HepG2 (cell line): ENCODE measurements around the gene ZNF425. TPM values are rescaled to one million over a fixed set of nuclear protein-coding genes. Genes with fewer than 3 reads are reported as not detected.

Experiments used
- CEBPB ChIP-seq: IDR thresholded peaks from 2 replicates; pipeline ENCODE4 v1.6.1; 2011; ENCODE audit warnings: low read depth, low read length, improper control_type of control experiment, borderline replicate concordance
- CENPT ChIP-seq: sonication (generic); formaldehyde crosslinking; IDR thresholded peaks from 2 replicates; pipeline ENCODE4 v1.8.0; 2022; ENCODE audit warnings: low read depth, mild to moderate bottlenecking, moderate library complexity, missing genetic modification reagents
- CERS6 ChIP-seq: sonication (generic); formaldehyde crosslinking; IDR thresholded peaks from 2 replicates; pipeline ENCODE4 v1.5.0; 2020; ENCODE audit warnings: missing genetic modification reagents
- ESRRA ChIP-seq: sonication (generic); formaldehyde crosslinking; IDR thresholded peaks from 2 replicates; pipeline ENCODE4 v1.5.1; 2020; ENCODE audit warnings: mild to moderate bottlenecking, low read depth, missing genetic modification reagents
- GMEB2 ChIP-seq: IDR thresholded peaks from 2 replicates; pipeline ENCODE4 v1.6.1; 2016; ENCODE audit warnings: missing biosample characterization, missing genetic modification reagents, low read depth
- HOXA3 ChIP-seq: sonication (generic); formaldehyde crosslinking; IDR thresholded peaks from 2 replicates; pipeline ENCODE4 v1.5.0; 2020; ENCODE audit warnings: missing genetic modification reagents
- KDM1A ChIP-seq: IDR thresholded peaks from 2 replicates; pipeline ENCODE4 v1.6.1; 2016; ENCODE audit warnings: missing compliant biosample characterization
- MAX ChIP-seq: IDR thresholded peaks from 2 replicates; pipeline ENCODE4 v1.6.1; 2012; ENCODE audit warnings: inconsistent platforms
- MZF1 ChIP-seq: sonication (generic); formaldehyde crosslinking; IDR thresholded peaks from 2 replicates; pipeline ENCODE4 v1.8.1; 2023; ENCODE audit warnings: mild to moderate bottlenecking, missing genetic modification reagents, borderline replicate concordance
- POLR2G ChIP-seq: fragments of 200-400 bp; formaldehyde crosslinking; IDR thresholded peaks from 2 replicates; pipeline ENCODE4 v1.6.1; 2018; ENCODE audit warnings: mild to moderate bottlenecking, low read depth, low read length, moderate library complexity
- PRDM10 ChIP-seq: sonication (generic); formaldehyde crosslinking; IDR thresholded peaks from 2 replicates; pipeline ENCODE4 v1.4.0; 2020; ENCODE audit warnings: low read depth, missing genetic modification reagents
- RXRA ChIP-seq: sonication (generic); formaldehyde crosslinking; IDR thresholded peaks from 2 replicates; pipeline ENCODE4 v1.5.1; 2020; ENCODE audit warnings: missing genetic modification reagents
- SP1 ChIP-seq, 2 experiments: fragments of 450-650 bp in 1 of 2; sonication (generic) in 1 of 2; formaldehyde crosslinking in 1 of 2; IDR thresholded peaks; 2 replicates each; pipeline versions ENCODE4 v1.4.0 to v1.6.1; 2016 to 2020; ENCODE audit warnings: missing genetic modification reagents in 1 of 2
- ZFP62 ChIP-seq: sonication (generic); formaldehyde crosslinking; IDR thresholded peaks from 2 replicates; pipeline ENCODE4 v1.4.0; 2020; ENCODE audit warnings: missing genetic modification reagents
- ZMAT5 ChIP-seq: sonication (generic); formaldehyde crosslinking; IDR thresholded peaks from 2 replicates; pipeline ENCODE4 v1.5.0; 2020; ENCODE audit warnings: mild to moderate bottlenecking, low read depth, missing genetic modification reagents, borderline replicate concordance
- ZNF660 ChIP-seq: sonication (generic); formaldehyde crosslinking; IDR thresholded peaks from 2 replicates; pipeline ENCODE4 v1.5.1; 2020; ENCODE audit warnings: mild to moderate bottlenecking, low read depth, missing genetic modification reagents, borderline replicate concordance
- ZNF746 ChIP-seq: sonication (generic); formaldehyde crosslinking; IDR thresholded peaks from 2 replicates; pipeline ENCODE4 v1.8.0; 2022; ENCODE audit warnings: mild to moderate bottlenecking, missing genetic modification reagents
- ZNF839 ChIP-seq: sonication (generic); formaldehyde crosslinking; IDR thresholded peaks from 2 replicates; pipeline ENCODE4 v1.4.0; 2020; ENCODE audit warnings: missing genetic modification reagents, mild to moderate bottlenecking, borderline replicate concordance
- ZUFSP ChIP-seq: sonication (generic); formaldehyde crosslinking; IDR thresholded peaks from 2 replicates; pipeline ENCODE4 v1.9.0; 2021; ENCODE audit warnings: missing genetic modification reagents, mild to moderate bottlenecking, borderline replicate concordance
- polyA plus RNA-seq, 8 experiments: library from polyadenylated mRNA; depleted of rRNA in 3 of 8; stranded (reverse) in 7 of 8; unstranded in 1 of 8; fragments of >200 nt; fragmentation: Illumina TruSeq in 4 of 8; extraction: Trizol in 4 of 8; gene quantifications; 2 replicates each; pipeline versions ENCODE4 v1.2.1 to v1.2.3, GENCODE V29; 2011 to 2016; ENCODE audit warnings: low read depth in 4 of 8, missing spikeins in 1 of 8, mixed read lengths in 1 of 8; ENCODE audit not compliant: insufficient read depth in 1 of 8
- total RNA-seq, 5 experiments: library from RNA; depleted of rRNA; stranded (reverse); fragments of >200 nt; fragmentation: Illumina TruSeq; extraction: Trizol; gene quantifications; 2 replicates each; pipeline ENCODE4 v1.2.3, GENCODE V29; 2016; ENCODE audit warnings: low read depth in 1 of 5

ZNF425 gene
- total and polyA plus RNA-seq, 2 of the 13 experiments (the other 11 are each of a cell fraction or from before 2014, with no cell fraction given): 0.51 to 1.1 TPM

GRCh38 chr7:149126662-149127266 is 640 bp upstream of the ZNF425 start (continued):
- TF ChIP-seq ZUFSP (CRISPR knock-in tag) (no peak), CERS6 (CRISPR knock-in tag) (no peak), POLR2G (peak; percentile 19; the same call in 1 of the 2 replicates), PRDM10 (CRISPR knock-in tag) (no peak), RXRA (CRISPR knock-in tag) (no peak), ESRRA (CRISPR knock-in tag) (0 out of 2 replicates have a peak, but pooled peaks have one; percentile 20), MAX (no peak), CENPT (CRISPR knock-in tag) (no peak), CEBPB (no peak), SP1 (IDR thresholded peaks at IDR 0.05) (no peak), SP1 (CRISPR knock-in tag; IDR thresholded peaks at IDR 0.05) (no peak), HOXA3 (no peak), ZNF839 (CRISPR knock-in tag) (no peak; the same call in 1 of the 2 replicates), ZFP62 (CRISPR knock-in tag) (no peak), GMEB2 (CRISPR knock-in tag) (no peak), ZNF660 (CRISPR knock-in tag) (no peak), ZNF746 (CRISPR knock-in tag) (no peak), KDM1A (CRISPR knock-in tag) (no peak), MZF1 (no peak), ZMAT5 (no peak)
